Endometrial microvascular endothelial cells (primary cell): ENCODE results near the gene NOL4L. TPM values are rescaled to one million over a fixed set of nuclear protein-coding genes. Genes with fewer than 3 reads are reported as not detected.
"Not testable (repeated sequence)": the region's sequence is repeated elsewhere in the genome, so short reads cannot be mapped to it uniquely, and the experiment has no call there.

ENCODE experiments used
- in situ Hi-C: cut with HindIII; loops from 2 replicates; pipeline ENCODE4 v1.10.0; 2017; ENCODE audit warnings: low sequenced_read_pairs, low pct_unique_long_range_greater_than_20kb; ENCODE audit errors: inconsistent ontology term
- total RNA-seq: library from RNA; depleted of rRNA; stranded (reverse); fragments of >200 nt; gene quantifications from one replicate; pipeline ENCODE4 v1.2.3, GENCODE V29; 2015; ENCODE audit errors: inconsistent ontology term

NOL4L gene
- total RNA-seq, 1 donor from 2014 or later, result 25.6 TPM

DNA sequence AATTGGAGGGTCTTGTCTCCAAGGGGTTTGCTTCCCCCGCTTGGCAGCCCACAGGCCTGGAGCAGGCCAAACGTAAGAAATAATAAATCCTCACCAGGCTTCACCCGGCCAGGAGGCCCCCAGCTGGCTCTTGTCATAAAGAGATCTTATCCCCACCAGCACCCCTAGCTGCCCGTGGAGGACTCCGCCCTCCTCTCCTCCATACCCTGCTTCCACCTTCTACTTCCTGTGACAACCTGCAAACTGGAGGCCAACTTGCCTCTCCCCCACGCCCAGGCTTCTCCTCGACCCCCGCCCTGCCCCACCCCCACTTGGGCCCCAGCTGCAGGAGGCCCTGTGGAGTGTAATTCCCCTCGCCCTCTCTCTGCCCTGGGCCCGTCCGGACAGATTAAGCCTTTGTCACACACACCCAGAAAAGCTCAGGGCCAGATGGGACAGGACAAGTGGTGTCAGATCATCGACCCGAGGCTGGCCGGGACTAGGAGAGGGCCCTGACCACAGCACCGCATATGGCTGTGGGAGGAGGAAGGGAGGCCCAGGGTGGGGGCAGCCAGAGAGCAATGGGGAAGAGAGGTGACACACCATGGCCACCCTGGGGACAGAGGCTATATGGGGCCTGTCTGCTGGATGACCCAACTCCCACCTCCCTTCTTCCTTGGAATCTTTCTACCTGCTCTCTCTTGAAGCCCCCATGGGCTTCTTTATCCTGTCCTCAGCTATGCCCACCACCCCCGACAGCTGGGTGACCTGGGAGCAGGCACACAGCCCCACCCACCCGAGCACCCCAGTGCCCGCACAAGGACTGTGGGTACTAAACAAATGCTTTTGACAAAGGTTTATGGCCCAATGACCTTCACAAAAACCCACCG, 3.9 kb downstream of the NOL4L start:
- in situ Hi-C loops, result no loop called here

DNA sequence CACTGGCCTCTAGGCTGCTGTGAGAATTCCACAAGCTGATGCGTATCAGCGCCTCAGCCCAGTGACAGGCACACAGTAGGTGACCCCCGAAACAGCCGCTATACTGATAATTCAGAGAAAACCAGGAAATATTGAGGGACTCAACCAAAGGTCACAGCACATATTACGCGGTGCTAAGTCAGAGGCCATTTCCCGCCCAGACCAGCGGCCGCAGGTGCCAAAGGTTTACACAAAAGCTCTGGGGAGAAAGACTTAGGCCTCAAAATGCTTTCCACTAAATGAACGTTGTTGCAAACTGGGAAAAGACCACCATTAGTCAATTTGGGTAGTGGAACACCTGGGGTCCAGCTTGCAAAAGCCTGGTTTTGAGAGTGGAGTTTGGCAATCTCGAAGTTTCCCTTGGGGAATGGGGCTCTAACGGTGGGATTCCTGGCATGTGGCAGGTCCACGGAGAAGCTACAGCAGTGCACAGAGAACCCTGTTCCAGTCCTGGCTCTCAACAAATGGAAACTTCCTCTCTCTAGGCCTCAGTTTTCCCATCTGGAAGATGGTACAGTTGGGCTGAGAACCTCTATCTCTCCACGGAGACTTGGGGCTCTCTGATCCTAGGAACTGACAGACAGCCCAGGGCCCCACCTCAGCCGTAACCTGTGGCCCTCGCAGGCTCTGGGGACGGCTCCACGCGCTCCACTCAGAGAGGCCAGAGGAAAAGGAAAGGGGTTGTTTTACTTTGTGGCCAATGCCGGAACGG, 4.7 kb downstream of the NOL4L start:
- in situ Hi-C loops, result no loop called here

DNA sequence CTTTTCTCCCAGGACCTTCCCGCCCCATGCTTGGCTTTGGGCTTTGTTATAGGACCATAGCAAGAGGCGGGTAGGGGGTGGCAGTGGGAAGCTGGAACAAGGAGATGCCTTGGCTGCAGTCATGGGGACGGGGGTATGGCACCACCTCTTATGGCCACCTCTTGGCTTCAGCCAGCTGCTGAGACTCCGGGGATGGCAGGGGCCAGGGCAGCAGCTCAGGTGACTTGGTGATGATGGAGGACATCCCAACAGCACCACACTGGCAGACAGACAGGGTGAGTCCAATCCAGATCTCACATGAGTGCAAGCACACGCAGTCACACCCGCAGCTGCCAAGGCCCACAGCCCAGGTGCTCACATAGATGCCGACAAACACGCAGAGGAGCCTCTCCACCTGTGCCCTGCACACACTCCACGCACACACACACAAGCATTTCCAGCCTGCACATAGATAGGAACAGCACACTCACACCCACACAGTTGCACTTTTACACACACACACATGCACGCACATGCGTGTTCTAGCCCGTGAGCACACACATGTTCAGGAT, 6.2 kb downstream of the NOL4L start:
- in situ Hi-C loops, result no loop called here

DNA sequence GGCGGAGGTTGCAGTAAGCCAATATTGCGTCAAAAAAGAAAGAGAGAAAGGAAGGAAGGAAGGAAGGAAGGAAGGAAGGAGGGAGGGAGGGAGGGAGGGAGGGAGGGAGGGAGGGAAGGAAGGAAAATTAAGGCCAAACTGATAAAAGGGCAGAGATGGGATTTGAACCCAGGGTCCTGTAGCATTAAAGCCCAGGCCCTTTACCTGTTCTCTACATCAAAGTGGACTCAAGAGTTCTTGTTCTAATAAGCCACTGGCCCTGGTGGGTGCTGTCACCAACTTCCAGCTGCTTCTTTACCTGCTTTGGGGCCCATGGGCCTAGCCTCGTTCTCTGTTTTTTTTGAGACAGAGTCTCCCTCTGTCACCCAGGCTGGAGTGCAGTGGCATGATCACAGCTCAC, 7.1 kb downstream of the NOL4L start:
- in situ Hi-C loops, result not testable (repeated sequence)

DNA sequence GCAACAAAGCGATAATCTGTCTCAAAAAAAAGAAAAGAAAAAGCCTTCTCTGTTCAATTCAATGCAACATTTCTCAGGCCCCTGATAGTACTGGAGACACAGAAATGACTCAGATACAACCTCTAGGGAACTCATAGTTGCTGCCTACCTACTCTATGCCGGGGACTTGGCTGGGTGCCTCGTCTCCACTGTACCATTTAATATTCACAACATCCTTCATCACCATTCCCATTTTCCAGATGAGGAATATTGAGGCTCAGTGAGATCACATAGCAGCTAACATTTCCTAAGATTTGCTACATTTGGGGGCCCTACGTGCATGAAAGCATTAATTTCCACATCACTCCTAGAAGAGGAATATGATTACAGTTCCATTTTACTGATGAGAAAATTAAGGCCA, 7.5 kb downstream of the NOL4L start:
- in situ Hi-C loops, result no loop called here

DNA sequence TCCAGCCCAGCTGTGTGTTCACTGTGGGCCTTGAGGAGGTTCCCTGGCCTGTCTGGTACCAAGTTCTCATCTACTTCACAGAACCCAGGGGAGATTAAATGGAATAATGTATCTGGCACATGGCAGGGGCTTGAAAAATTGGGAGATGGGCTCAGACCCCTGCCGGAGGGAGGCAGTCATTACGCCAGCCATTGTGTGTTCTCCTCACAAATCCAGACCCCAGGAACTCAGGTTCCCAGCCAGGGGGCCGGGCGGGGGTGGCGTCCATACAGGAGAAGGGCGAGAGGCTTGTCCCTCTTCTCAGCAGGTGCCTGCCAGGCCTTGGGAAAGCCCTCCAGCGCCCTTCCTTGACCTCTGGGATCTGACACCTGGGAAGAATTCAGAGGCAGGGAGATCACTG, 8.1 kb downstream of the NOL4L start:
- in situ Hi-C loops, result no loop called here

DNA sequence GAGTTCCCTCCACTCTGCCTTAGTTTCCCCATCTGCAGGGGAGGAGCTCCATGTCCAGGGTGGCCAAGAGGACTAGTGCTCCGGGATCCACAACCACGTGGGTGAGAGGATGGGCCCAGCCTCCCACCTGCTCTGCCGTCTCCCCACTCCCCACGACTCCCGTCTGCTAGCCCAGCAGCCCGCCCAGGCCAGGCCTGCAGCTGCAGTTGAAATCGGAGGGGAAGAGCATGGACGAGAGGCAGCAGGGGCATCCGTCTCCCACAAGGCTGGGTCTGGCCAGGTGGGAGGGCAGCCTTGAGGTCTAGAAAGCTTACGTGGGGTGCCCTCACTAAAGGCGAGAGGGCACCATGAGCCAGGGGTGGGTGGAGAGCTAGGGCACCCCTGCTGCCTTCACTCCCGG, 8.6 kb downstream of the NOL4L start:
- in situ Hi-C loops, result no loop called here

GRCh38 chr20:32575805-32576204, 9.3 kb downstream of the NOL4L start:
- in situ Hi-C loops, result no loop called here

- in situ Hi-C loops, result no loop called here
These were observed 9.9 kb downstream of the NOL4L start for GRCh38 chr20:32575227-32575581.

DNA sequence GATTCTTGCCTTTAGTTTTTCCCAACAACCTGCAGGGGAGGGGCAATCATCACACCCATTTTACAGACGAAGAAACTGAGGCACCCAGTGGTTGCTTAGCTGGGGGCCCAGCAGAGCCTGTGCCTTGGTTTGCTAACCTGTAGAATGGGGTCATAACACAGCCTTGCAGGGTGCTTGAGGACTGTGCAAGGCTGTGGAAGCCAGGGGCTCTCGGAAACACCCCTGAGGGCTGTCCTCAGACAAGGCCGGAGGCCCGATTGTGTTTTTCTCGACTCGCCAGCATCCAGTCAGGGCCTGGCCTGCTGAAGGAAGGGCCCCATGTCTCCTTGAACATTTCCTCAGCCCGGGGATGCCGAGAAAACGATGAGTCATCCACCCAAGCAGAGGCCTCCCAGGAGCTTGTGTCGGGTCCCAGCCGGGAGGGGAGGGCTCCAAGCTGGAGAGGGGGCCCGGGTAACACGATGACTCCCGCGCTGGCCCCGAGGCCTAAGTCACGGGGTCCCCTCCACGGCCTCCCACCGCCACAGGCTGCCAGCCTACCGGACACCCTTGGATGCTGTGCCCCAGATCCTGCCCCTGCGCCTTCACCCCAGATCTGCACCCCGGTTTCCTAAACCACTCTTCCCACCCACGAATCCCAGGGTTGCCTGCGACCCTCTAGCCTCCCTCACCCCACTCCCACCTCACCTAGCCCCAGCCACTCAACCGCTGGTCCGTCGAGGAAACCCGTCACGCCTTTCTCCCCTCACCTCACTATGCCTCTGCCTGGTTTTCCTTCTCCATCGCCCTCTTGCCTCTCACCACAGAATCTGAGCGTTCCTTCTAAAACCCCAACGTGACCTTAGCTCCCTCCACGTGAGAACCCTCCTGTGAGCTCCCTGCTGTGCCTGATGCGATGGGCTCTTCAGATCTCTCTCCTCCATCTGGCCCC, 10.6 kb downstream of the NOL4L start:
- in situ Hi-C loops, result no loop called here

- in situ Hi-C loops, result no loop called here
These were observed 11.8 kb downstream of the NOL4L start for GRCh38 chr20:32573167-32573851.

- in situ Hi-C loops, result no loop called here
These were observed 12.7 kb downstream of the NOL4L start for GRCh38 chr20:32572271-32572968.

DNA sequence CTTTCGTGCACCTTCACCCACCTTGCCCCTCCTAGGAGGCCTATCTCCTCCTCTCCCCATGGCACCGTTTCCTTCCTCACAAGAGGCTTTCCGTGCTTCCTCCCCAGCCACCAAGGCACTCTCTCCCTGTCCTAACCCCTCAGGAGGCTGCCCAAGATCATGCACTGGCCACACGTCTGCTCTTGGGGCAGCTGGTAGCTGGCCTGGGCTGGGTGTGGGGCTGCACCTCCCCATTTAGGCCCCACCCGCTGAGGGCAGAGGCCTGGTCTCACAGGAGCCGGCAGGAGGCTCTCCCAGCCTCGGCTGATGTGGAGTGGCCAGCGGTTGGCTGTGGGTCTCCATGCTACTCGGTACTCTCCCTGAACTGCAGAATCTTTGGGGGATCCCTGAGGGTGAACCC, 13.6 kb downstream of the NOL4L start:
- in situ Hi-C loops, result no loop called here

DNA sequence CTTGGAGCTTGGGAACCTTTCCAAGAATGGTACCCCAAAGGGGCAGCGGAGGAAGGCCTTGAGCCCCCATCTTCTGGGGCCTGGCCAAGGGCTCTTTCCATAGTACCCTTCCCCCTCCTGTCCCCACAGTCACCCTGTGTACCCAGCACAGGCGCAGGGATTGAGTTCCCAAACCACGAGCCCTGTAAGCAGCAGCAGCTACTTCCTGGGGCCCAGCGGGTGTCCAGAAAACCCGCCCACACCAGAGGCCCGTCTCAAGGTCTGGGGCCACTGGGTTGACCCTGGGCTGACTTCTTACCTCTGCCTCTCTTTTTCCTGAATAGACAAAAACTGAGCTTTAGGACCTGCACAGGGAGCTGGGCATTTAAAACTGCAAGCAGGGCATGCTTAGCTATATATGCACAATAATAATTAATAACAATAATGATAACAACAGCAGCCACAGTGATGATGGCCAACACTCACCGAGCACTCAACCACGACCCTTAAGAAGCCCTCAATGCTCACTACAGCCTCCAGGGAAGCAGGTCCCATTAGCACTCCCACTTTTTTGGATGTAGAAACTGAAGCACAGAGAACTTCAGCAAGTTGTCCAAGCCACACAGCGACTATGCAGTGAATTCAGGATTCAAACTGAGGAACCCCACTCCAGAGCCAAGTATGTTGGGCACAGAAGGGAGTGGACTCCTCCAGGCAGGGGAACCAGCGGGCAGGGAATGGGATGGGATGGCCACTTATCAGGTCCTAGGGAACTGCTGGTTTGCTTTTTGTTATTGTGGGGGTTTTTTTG, 14.5 kb downstream of the NOL4L start:
- in situ Hi-C loops, result no loop called here

GRCh38 chr20:32569380-32570305, 15.5 kb downstream of the NOL4L start:
- in situ Hi-C loops, result no loop called here

- in situ Hi-C loops, result no loop called here
These were observed 16.1 kb downstream of the NOL4L start for GRCh38 chr20:32569018-32569379.
